ENCODE results near the gene NAT14.
A peak's percentile ranks its signal among the peaks of the same experiment; 100 is the strongest.

DNA sequence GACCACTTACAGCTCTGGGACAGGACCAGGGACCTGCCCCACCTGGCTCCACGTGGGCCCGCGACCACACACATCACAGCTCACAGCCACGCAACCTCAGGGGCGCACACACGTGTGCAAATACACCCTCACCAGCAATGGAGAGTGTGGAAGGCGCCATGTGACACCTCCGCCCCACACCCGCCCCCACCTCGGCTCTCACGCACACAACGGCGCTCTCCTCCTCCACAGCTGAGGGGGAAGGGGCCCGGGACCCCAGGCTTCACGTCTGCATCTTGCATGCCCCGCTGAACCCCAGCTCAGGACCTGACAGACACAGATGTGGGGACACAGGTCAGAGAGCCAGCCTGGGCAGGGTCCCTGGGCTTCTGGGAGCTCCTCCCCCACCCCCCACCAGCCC lies 35.5 kb upstream of the NAT14 start:
- no peak for TF ChIP-seq CTCF (IDR thresholded peaks at IDR 0.05; ENCODE audit: poor library complexity, severe bottlenecking)
- peak; percentile 13 for TF ChIP-seq MXI1 (conservative IDR thresholded peaks at IDR 0.05; ENCODE audit: poor library complexity, severe bottlenecking)
- TF ChIP-seq EZH2 (IDR thresholded peaks at IDR 0.05; ENCODE audit: borderline replicate concordance, insufficient read depth, low read length, poor library complexity, severe bottlenecking), result no peak
- no peak for TF ChIP-seq RAD21 (conservative IDR thresholded peaks at IDR 0.05)
- no peak for TF ChIP-seq TAF1 (IDR thresholded peaks at IDR 0.05; ENCODE audit: low read depth)
- TF ChIP-seq, protein P1, sequence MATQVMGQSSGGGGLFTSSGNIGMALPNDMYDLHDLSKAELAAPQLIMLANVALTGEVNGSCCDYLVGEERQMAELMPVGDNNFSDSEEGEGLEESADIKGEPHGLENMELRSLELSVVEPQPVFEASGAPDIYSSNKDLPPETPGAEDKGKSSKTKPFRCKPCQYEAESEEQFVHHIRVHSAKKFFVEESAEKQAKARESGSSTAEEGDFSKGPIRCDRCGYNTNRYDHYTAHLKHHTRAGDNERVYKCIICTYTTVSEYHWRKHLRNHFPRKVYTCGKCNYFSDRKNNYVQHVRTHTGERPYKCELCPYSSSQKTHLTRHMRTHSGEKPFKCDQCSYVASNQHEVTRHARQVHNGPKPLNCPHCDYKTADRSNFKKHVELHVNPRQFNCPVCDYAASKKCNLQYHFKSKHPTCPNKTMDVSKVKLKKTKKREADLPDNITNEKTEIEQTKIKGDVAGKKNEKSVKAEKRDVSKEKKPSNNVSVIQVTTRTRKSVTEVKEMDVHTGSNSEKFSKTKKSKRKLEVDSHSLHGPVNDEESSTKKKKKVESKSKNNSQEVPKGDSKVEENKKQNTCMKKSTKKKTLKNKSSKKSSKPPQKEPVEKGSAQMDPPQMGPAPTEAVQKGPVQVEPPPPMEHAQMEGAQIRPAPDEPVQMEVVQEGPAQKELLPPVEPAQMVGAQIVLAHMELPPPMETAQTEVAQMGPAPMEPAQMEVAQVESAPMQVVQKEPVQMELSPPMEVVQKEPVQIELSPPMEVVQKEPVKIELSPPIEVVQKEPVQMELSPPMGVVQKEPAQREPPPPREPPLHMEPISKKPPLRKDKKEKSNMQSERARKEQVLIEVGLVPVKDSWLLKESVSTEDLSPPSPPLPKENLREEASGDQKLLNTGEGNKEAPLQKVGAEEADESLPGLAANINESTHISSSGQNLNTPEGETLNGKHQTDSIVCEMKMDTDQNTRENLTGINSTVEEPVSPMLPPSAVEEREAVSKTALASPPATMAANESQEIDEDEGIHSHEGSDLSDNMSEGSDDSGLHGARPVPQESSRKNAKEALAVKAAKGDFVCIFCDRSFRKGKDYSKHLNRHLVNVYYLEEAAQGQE (IDR thresholded peaks at IDR 0.05; ENCODE audit: borderline replicate concordance), result no peak

Measured in neural cell (in vitro differentiated cells).